ENCODE results near the gene RPS6KA2. TPM values are rescaled to one million over a fixed set of nuclear protein-coding genes. Genes with fewer than 3 reads are reported as not detected.

RPS6KA2 gene
- total RNA-seq, 1 experiment from 2014 or later: 14.7 TPM

GRCh38 chr6:166467436-166468000 is 159.5 kb downstream of the RPS6KA2 start:
- DNase-seq (ENCODE audit: low spot score): peak; percentile 98
- in situ Hi-C loops (cut with HindIII; ENCODE audit: low sequenced_read_pairs): no loop called here

- in situ Hi-C loops (cut with HindIII; ENCODE audit: low sequenced_read_pairs): no loop called here
Measured at GRCh38 chr6:166466178-166467122, 160.6 kb downstream of the RPS6KA2 start.

DNA sequence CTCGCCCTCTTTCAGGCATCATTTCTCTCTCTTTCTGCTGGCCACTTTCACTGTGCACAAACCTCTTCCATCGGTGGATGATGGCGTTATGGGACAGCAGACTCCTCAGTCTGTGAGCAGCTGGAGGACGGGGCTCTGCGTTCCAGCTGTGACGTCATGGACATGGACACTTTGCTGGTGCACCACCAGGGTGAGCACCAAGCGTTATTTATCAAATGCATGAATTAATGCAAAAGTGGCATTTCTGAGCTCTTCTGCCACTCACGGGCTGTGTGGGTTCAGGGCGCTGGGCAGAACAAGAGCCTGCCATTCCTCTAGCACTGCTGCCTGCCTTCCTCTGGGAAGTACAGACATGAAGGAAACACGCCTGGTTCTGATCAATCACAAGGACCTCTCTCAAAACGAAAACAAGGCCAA is 161.4 kb downstream of the RPS6KA2 start:
- in situ Hi-C loops (cut with HindIII; ENCODE audit: low sequenced_read_pairs): no loop called here
- no peak for DNase-seq (ENCODE audit: low spot score)

More at GRCh38 chr6:166466178-166467122, 160.6 kb downstream of the RPS6KA2 start:
- no peak for DNase-seq (ENCODE audit: low spot score)

DNA sequence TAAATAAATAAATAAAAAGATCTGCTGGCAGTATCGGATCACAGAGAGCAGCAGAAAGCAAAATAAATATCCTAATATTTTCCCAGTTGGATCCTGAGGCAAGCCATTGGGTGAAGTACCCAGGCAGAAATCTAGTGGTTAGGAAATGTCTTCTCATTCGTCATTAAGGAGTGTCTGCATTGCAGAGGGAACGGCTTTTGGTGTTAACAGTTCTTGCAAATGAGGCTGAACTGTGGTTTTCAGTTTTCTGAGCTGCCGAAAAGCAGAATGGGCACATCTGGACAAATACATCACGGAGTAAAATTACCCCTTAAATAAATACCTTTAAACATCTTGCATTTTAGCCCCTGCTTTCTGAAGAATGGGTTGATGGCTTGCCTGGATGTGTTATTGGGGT is 162.1 kb downstream of the RPS6KA2 start:
- in situ Hi-C loops (cut with HindIII; ENCODE audit: low sequenced_read_pairs): no loop called here
- no peak for DNase-seq (ENCODE audit: low spot score)

- in situ Hi-C loops (cut with HindIII; ENCODE audit: low sequenced_read_pairs): no loop called here
- DNase-seq (ENCODE audit: low spot score): no peak
Measured at GRCh38 chr6:166464068-166465002, 162.7 kb downstream of the RPS6KA2 start.

DNA sequence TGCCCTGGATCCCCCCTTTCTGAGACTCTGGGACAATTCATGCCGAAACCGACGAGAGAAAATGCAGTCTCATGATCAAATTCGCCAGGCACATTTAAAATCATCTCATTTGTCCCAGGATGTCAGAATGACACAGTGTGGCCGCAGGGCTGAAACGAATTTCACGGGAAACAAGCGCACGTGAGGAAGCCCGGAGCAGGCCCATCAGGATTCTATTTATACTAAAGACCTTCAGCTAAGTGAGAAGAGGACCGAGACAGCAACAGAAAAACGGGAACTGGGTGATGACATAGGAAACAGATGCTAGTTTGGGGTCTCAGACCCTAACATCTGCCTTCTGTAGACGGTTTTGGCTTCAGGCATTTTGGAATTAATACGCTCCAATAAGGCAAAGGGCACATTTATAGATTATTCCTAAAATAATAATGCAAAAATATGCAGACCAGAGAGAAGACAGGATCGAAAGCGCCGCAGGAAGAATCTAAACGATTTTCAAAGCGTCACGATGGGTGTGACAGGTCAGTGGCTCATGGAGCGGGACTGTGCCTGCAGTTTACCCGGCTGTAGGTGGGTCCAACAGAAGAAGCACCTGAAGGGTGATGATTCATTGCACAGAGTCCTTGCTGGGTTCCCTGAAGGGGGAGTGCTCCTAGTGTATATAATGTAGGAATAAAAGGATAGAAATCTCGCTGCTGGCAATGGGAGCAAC is 163.5 kb downstream of the RPS6KA2 start:
- in situ Hi-C loops (cut with HindIII; ENCODE audit: low sequenced_read_pairs): no loop called here
- DNase-seq (ENCODE audit: low spot score): no peak

GRCh38 chr6:166462461-166463135 is 164.5 kb downstream of the RPS6KA2 start:
- in situ Hi-C loops (cut with HindIII; ENCODE audit: low sequenced_read_pairs): no loop called here
- no peak for DNase-seq (ENCODE audit: low spot score)

DNA sequence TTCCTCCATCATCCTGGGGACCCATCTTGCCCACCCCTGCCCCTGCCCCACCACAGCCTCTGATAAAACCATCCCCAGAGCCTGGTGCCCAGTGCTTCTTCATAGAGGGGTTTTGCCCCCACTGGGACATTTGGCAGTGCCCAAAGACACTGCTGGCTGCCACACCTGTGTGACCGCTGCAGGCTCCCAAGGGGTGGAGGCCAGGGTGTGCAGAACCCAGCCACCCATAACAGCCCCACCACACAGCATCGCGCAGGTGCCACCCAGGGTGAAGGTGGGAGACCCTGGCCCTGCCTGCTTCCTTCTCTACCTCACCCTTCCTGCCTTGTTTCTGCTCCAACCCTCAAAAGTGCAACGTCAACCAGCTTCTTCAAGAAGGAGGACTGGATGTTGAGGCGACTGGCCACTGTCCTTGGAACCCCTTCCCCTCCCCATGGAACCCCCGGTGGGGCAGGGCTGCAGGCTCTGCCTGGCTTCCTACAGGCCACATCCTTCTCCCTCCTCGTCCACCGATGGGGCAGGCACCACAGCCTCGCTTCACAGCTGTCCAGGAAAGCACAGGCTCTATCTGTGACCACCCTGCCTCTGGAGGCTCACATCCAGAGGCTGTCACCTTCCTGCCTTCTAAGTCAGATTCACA is 165.1 kb downstream of the RPS6KA2 start:
- DNase-seq (ENCODE audit: low spot score): no peak
- in situ Hi-C loops (cut with HindIII; ENCODE audit: low sequenced_read_pairs): no loop called here

DNA sequence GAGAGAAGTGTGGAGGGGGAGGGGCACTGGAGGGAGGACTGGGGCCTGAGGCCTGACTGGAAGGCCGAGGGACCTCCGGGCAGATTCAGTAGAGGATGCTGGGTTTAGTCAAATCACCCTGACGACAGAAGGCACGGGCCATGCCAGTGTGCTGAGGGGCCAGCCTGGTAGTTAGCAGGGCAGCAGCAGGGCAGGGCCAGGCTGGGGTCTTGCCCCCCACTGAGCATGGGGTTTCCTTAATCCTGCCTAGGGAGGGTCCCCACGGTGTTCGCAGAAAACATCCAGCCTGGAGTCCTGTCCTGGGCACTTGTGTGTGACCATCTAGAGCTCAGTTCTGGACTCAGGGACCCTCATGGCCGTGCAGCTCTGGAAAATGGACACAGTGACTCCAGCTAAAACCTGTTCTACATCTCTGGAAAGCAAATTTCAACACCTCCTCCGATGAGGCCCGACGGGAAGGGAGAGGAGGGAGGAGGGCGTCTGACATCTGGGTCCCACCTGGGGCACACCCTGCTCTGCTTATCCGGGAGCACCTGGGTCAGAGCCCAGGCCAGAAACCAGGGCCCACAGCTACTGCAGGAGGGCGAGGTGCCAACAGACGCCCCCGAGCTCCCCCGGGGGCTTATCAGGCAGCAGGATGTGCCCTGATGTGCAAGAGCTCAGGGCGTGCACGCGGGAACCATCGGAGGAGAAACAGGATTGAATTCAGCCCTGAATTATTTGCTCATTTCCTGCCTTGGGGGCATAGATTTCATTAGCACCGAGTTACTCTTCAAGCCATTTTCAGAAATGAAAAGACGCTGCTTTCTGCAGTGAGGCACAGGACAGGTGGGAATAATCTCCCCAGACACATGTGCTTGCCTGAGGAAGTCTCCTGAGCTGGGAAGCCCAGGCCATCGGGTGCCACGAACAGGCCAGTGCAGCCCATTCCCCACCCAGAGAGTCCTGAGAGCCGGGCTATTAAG is 166.3 kb downstream of the RPS6KA2 start:
- no peak for DNase-seq (ENCODE audit: low spot score)
- in situ Hi-C loops (cut with HindIII; ENCODE audit: low sequenced_read_pairs): no loop called here

DNA sequence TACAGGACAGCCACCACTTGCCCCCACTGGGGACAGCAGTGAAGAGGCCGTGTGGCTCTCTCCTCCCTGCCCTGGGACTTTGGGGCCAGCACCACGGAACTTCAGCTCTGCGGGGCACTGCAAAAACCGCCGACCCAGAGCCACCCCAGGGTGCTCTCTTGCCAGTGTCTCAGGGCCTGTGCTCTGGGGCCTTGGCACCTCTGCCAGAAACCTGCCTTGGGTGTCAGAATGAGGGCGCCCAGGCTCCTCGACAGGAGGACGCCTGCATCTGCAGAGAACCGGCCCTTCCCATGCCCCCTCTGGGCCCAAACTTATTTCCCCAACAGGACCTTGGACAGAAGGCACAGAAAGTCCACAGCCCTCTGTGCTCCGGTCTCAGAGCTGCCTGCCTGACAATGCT is 167.1 kb downstream of the RPS6KA2 start:
- no peak for DNase-seq (ENCODE audit: low spot score)
- in situ Hi-C loops (cut with HindIII; ENCODE audit: low sequenced_read_pairs): no loop called here

- in situ Hi-C loops (cut with HindIII; ENCODE audit: low sequenced_read_pairs): no loop called here
- DNase-seq (ENCODE audit: low spot score): no peak
Measured at GRCh38 chr6:166459272-166459671, 167.8 kb downstream of the RPS6KA2 start.

- in situ Hi-C loops (cut with HindIII; ENCODE audit: low sequenced_read_pairs): no loop called here
- DNase-seq (ENCODE audit: low spot score): peak; percentile 71
Measured at GRCh38 chr6:166456395-166457156, 170.5 kb downstream of the RPS6KA2 start.

- no peak for DNase-seq (ENCODE audit: low spot score)
- in situ Hi-C loops (cut with HindIII; ENCODE audit: low sequenced_read_pairs): no loop called here
Measured at GRCh38 chr6:166454692-166455515, 172.1 kb downstream of the RPS6KA2 start.

DNA sequence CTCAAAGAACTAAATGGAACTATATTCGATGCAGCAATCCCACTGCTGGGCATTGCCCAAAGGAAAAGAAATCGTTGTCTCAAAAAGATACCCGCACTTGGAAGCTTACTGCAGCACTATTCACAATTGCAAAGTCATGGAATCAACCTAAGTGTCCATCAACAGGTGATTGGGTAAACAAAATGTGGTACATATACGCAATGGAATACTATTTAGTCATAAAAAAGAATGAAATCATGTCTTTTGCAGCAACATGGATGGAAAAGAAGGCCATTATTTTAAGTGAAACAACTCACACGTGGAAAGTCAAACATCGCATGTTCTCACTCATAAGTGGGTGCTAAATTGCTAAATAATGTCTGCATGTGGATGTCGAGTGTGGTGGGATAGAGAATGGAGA is 173.4 kb downstream of the RPS6KA2 start:
- in situ Hi-C loops (cut with HindIII; ENCODE audit: low sequenced_read_pairs): no loop called here
- no peak for DNase-seq (ENCODE audit: low spot score)

DNA sequence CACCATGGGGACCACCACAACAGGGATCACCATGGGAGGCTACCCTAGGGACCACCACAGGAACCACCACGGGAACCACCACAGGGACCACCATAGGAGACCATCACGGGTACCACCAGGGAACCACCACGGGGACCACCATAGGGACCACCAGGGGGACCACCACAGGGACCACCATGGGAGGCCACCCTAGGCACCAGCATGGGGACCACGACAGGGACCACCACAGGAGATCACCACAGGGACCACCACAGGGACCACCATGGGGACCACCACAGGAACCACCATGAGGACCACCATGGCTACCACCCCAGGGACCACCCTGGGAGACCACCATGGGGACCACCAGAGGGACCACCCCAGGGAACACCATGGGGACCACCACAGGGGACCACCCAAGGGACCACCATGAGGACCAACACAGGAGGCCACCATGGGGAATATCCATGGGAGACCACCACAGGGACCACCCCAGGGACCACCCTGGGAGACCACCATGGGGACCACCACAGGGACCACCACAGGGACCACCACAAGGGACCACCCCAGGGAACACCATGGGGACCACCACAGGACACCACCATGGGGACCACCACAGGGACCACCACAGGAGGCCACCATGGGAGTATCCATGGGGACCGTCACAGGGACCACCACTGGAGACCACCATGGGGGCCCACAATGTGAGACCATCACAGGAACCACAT is 176.7 kb downstream of the RPS6KA2 start:
- in situ Hi-C loops (cut with HindIII; ENCODE audit: low sequenced_read_pairs): no loop called here
- no peak for DNase-seq (ENCODE audit: low spot score)
